HG03175 (cell line): ENCODE measurements around the gene OGDHL.
"Not testable (repeated sequence)": the region's sequence is repeated elsewhere in the genome, so short reads cannot be mapped to it uniquely, and the experiment has no call there.

Experiments used
- ATAC-seq: cut with Tn5 transposase; IDR thresholded peaks from one replicate; pipeline ENCODE4 v1.9.1; 2021; ENCODE audit warnings: mild to moderate bottlenecking, moderate library complexity; ENCODE audit not compliant: unreplicated experiment

The OGDHL gene

GRCh38 chr10:49741108-49741995, 20.8 kb downstream of the OGDHL start:
- no peak for ATAC-seq

- ATAC-seq: no peak
Observed at GRCh38 chr10:49740346-49741107, 21.6 kb downstream of the OGDHL start.

- ATAC-seq: no peak
Observed at GRCh38 chr10:49739426-49739825, 22.7 kb downstream of the OGDHL start.

GRCh38 chr10:49738616-49739360, 23.3 kb downstream of the OGDHL start:
- no peak for ATAC-seq

GRCh38 chr10:49737474-49738201, 24.5 kb downstream of the OGDHL start:
- no peak for ATAC-seq

GRCh38 chr10:49736564-49737113, 25.5 kb downstream of the OGDHL start:
- ATAC-seq: no peak

- ATAC-seq: no peak
Observed at GRCh38 chr10:49735848-49736563, 26.1 kb downstream of the OGDHL start.

- no peak for ATAC-seq
Observed at GRCh38 chr10:49735161-49735560, 27.0 kb downstream of the OGDHL start.

GRCh38 chr10:49734676-49735075, 27.4 kb downstream of the OGDHL start:
- ATAC-seq: no peak

GRCh38 chr10:49733866-49734265, 28.3 kb downstream of the OGDHL start:
- ATAC-seq: no peak

- ATAC-seq: no peak
Observed at GRCh38 chr10:49726593-49726992, 35.5 kb downstream of the OGDHL start.

GRCh38 chr10:49715157-49715556, 47.0 kb downstream of the OGDHL start:
- ATAC-seq: not testable (repeated sequence)

GRCh38 chr10:49713266-49713665, 48.9 kb downstream of the OGDHL start:
- ATAC-seq: no peak

GRCh38 chr10:49711481-49711880, 50.6 kb downstream of the OGDHL start:
- ATAC-seq: no peak

- ATAC-seq: no peak
Observed at GRCh38 chr10:49710966-49711365, 51.2 kb downstream of the OGDHL start.

- ATAC-seq: no peak
Observed at GRCh38 chr10:49709934-49710333, 52.2 kb downstream of the OGDHL start.

- ATAC-seq: no peak
Observed at GRCh38 chr10:49707585-49707984, 54.5 kb downstream of the OGDHL start.

- ATAC-seq: no peak
Observed at GRCh38 chr10:49700997-49701396, 61.1 kb downstream of the OGDHL start.

- ATAC-seq: no peak
Observed at GRCh38 chr10:49700211-49700610, 61.9 kb downstream of the OGDHL start.

- no peak for ATAC-seq
Observed at GRCh38 chr10:49698679-49699078, 63.4 kb downstream of the OGDHL start.
